Heart left ventricle (tissue), 13 donors: ENCODE measurements around the gene WNT5A.

Experiments
- CTCF ChIP-seq, 12 donors: fragments of 200-600 bp; sonication (generic) in 4 of 12; IDR thresholded peaks; one replicate each; pipeline versions ENCODE4 v1.5.0 to v1.8.0; 2018 to 2022; ENCODE audit warnings: antibody characterized with exemption in 12 of 12, mild to moderate bottlenecking in 5 of 12
- POLR2A ChIP-seq, 2 donors: fragments of 450-650 bp; IDR thresholded peaks; one replicate each; pipeline ENCODE4 v1.6.1; 2017; ENCODE audit warnings: antibody characterized with exemption in 2 of 2, mild to moderate bottlenecking in 2 of 2, moderate library complexity in 2 of 2
- donor health status: ischemic (EF 13 %, LVEDD 7.1; RV severe dilation, severe dysfunction).
- donor health status: DM: no; HTN: yes; CAD: no.
- donor health status: DM: no; HTN: no; CAD: no.
- donor health status: ischemic (EF 25% LVEDD 6.9; RV normal size, moderate dysfunction).
- donor health status: ischemic (EF 25% LVEDD 5.7; RV mildly dilated, moderate dysfunction).
- donor health status: ischemic (EF 35%, LVEDD 5.7; RV mildly dilated, moderate dysfunction).
- donor health status: nonischemic (EF 11% LVEDD 7.7; RV severe dilation, severe dysfunction).
- donor health status: DM: yes; HTN: yes; CAD: no.
- donor health status: PGD.
- donor health status: ischemic (EF 29% LVEDD 5.4; RV normal size, mild dysfunction).
- donor health status: nonischemic (EF 23%, LVEDD 6.1; RV moderate dilation, normal function).

- TF ChIP-seq CTCF (IDR thresholded peaks at IDR 0.05) (no peak), POLR2A (IDR thresholded peaks at IDR 0.05) (no peak)
These were observed 39.4 kb upstream of the WNT5A start for GRCh38 chr3:55526332-55527030.
